Fibroblast of lung (primary cell): ENCODE measurements around the gene WDR49. TPM values are rescaled to one million over a fixed set of nuclear protein-coding genes. Genes with fewer than 3 reads are reported as not detected.

Experiments used
- DNase-seq, 2 donors: peaks; one replicate each; pipeline versions ENCODE4 v3.0.0 to v3.0.0-alpha.2; 2010; ENCODE audit warnings: low read depth in 2 of 2
- H2AFZ ChIP-seq: 2 replicates; pipeline ENCODE4 v1.5.1; 2012; ENCODE audit warnings: low read length, control low read depth, inconsistent platforms
- H3K27ac ChIP-seq: 2 replicates; pipeline ENCODE4 v1.5.1; 2011; ENCODE audit warnings: low read length, control low read depth; ENCODE audit not compliant: insufficient read depth
- H3K27me3 ChIP-seq: 2 replicates; pipeline ENCODE4 v1.5.1; 2011; ENCODE audit warnings: mild to moderate bottlenecking, low read length; ENCODE audit not compliant: control insufficient read depth, insufficient read depth
- H3K36me3 ChIP-seq: 2 replicates; pipeline ENCODE4 v1.5.1; 2011; ENCODE audit warnings: low read length; ENCODE audit not compliant: control insufficient read depth, insufficient read depth
- H3K4me1 ChIP-seq: 2 replicates; pipeline ENCODE4 v1.5.1; 2011; ENCODE audit warnings: low read length; ENCODE audit not compliant: control insufficient read depth, insufficient read depth; ENCODE audit errors: extremely low read depth
- H3K4me2 ChIP-seq: 2 replicates; pipeline ENCODE4 v1.5.1; 2011; ENCODE audit warnings: low read length, control low read depth; ENCODE audit not compliant: insufficient read depth; ENCODE audit errors: extremely low read depth
- H3K4me3 ChIP-seq, 4 experiments: fragments of 200-600 bp in 1 of 4; sonication (generic) in 1 of 4; replicated peaks in 1 of 4; 2 replicates each; pipeline ENCODE4 v1.5.1; 2011 to 2016; ENCODE audit warnings: low read length in 4 of 4, low read depth in 3 of 4, mild to moderate bottlenecking in 3 of 4, control low read depth in 2 of 4, inconsistent platforms in 1 of 4, mixed read lengths in 1 of 4; ENCODE audit not compliant: insufficient read depth in 1 of 4; ENCODE audit errors: control extremely low read depth in 1 of 4
- H3K79me2 ChIP-seq: 2 replicates; pipeline ENCODE4 v1.5.1; 2012; ENCODE audit warnings: mild to moderate bottlenecking, low read length, inconsistent platforms; ENCODE audit not compliant: control insufficient read depth, insufficient read depth
- H3K9ac ChIP-seq: 2 replicates; pipeline ENCODE4 v1.5.1; 2011; ENCODE audit warnings: mild to moderate bottlenecking, low read length, control low read depth; ENCODE audit not compliant: insufficient read depth
- H3K9me3 ChIP-seq: 2 replicates; pipeline ENCODE4 v1.5.1; 2012; ENCODE audit warnings: low read depth, low read length; ENCODE audit not compliant: control insufficient read depth, insufficient read depth
- H4K20me1 ChIP-seq: 2 replicates; pipeline ENCODE4 v1.5.1; 2011; ENCODE audit warnings: low read length; ENCODE audit not compliant: control insufficient read depth, insufficient read depth; ENCODE audit errors: extremely low read depth
- EZH2 ChIP-seq: IDR thresholded peaks from 2 replicates; pipeline ENCODE4 v1.5.1; 2012; ENCODE audit warnings: low read length, control low read depth, mild to moderate bottlenecking; ENCODE audit errors: missing control alignments
- polyA plus RNA-seq, 2 donors: library from polyadenylated mRNA; depleted of rRNA in 1 of 2; stranded (reverse) in 1 of 2; unstranded in 1 of 2; fragments of >200 nt; gene quantifications; 2 replicates each; pipeline ENCODE4 v1.2.1, GENCODE V29; 2011 to 2012; ENCODE audit warnings: missing spikeins in 1 of 2
- total RNA-seq: library from RNA; depleted of rRNA; stranded (reverse); fragments of >200 nt; gene quantifications from 2 replicates; pipeline ENCODE4 v1.2.1, GENCODE V29; 2014
- TF ChIP-seq, protein P1 (sequence below), 2 donors: IDR thresholded peaks in 1 of 2; conservative IDR thresholded peaks in 1 of 2; 1 replicate in 1 of 2; 2 replicates in 1 of 2; pipeline ENCODE4 v1.5.1; 2011 to 2012; ENCODE audit warnings: low read length in 2 of 2, control low read depth in 1 of 2, inconsistent platforms in 1 of 2, low read depth in 1 of 2, mild to moderate bottlenecking in 1 of 2

The WDR49 gene
- total and polyA plus RNA-seq, 2 donors (not counting 1 experiment from before 2014, with no cell fraction given): under 0.01 TPM; not detected in 1

DNA sequence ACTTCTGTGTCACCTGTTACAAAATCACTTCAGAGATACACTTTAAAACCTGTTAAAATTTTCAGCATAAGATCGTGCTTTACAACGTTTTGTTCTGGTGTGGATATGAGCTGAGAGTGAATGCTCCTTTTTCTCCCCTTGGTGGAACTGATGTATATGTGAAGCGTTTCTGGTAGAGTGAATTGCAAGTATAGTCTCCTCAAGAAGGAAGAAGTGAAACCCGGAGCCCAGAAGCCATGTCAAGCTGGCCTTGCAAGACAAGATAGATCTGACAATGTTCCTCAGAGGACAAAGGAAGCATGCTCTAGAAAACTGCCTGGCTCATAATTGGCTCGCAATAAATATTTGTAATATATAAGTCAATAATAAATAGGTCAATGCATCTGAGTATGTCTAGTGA lies 203.5 kb downstream of the WDR49 start:
- Histone ChIP-seq H3K79me2 (no peaks in the 10 kb centered on the region), H2AFZ (no peak overlapping the region), H3K27ac (no peak overlapping the region), H3K9me3 (no peaks in the 10 kb centered on the region), H3K4me1 (no peaks in the 10 kb centered on the region), H3K4me2 (no peak overlapping the region), H3K4me3 (no peak overlapping the region), H3K36me3 (no peaks in the 10 kb centered on the region), H3K9ac (no peak overlapping the region), H4K20me1 (no peaks in the 10 kb centered on the region), H3K27me3 (no peaks in the 10 kb centered on the region)
- DNase-seq: no peak
- no peak for TF ChIP-seq EZH2
- TF ChIP-seq, protein P1, sequence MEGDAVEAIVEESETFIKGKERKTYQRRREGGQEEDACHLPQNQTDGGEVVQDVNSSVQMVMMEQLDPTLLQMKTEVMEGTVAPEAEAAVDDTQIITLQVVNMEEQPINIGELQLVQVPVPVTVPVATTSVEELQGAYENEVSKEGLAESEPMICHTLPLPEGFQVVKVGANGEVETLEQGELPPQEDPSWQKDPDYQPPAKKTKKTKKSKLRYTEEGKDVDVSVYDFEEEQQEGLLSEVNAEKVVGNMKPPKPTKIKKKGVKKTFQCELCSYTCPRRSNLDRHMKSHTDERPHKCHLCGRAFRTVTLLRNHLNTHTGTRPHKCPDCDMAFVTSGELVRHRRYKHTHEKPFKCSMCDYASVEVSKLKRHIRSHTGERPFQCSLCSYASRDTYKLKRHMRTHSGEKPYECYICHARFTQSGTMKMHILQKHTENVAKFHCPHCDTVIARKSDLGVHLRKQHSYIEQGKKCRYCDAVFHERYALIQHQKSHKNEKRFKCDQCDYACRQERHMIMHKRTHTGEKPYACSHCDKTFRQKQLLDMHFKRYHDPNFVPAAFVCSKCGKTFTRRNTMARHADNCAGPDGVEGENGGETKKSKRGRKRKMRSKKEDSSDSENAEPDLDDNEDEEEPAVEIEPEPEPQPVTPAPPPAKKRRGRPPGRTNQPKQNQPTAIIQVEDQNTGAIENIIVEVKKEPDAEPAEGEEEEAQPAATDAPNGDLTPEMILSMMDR (conservative IDR thresholded peaks at IDR 0.05 in 1 of 2, IDR thresholded peaks at IDR 0.05 in 1 of 2; ENCODE audit: low read depth in 1 of 2, low read length in 2 of 2): no peak

DNA sequence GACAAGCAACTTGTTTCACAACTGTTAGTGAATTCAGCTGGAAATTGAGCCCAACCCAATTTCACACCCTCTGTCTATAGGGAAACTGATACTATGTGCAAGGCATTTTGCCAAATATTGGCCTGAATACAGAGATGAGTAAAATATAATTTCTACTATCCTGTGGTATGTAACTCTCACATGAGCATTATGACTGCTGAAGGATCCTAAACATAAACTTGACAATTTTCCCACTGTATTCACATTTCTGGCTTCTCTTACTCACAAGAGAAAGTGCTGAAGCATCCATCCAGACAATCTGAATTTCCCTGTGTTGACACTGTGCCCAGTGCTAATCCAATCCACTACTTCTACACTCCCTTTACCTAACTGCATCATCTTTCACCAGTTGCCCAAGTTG lies 208.3 kb downstream of the WDR49 start:
- Histone ChIP-seq H3K36me3 (no peaks in the 10 kb centered on the region), H4K20me1 (no peaks in the 10 kb centered on the region), H3K27ac (no peak overlapping the region), H2AFZ (no peak overlapping the region), H3K9ac (no peak overlapping the region), H3K4me2 (no peak overlapping the region), H3K4me1 (no peaks in the 10 kb centered on the region), H3K79me2 (no peaks in the 10 kb centered on the region), H3K9me3 (no peaks in the 10 kb centered on the region), H3K27me3 (no peaks in the 10 kb centered on the region), H3K4me3 (no peak overlapping the region)
- TF ChIP-seq, protein P1 (conservative IDR thresholded peaks at IDR 0.05 in 1 of 2, IDR thresholded peaks at IDR 0.05 in 1 of 2; ENCODE audit: low read depth in 1 of 2, low read length in 2 of 2): no peak
- TF ChIP-seq EZH2: no peak
- no peak for DNase-seq

DNA sequence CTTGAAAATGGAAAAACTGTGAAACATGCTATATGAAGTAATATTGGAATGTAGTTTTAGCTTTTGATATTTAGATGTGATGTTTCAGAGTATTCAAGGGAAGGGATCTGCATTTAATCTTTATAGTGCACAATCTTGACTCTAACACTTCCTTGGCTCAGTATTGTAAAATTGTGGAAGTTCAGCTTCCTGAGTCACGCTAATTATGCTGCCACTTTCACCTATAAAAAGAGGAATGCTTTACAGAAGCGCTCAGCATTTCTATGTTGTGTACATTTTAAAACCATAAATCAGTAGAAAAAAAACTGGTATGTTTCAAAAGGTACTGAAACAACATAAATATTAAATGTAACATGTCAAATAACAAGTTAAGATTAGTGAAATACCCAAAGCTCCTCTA lies 212.5 kb downstream of the WDR49 start:
- Histone ChIP-seq H3K4me2 (no peak overlapping the region), H3K27ac (no peak overlapping the region), H3K9ac (no peak overlapping the region), H3K4me1 (no peaks in the 10 kb centered on the region), H3K27me3 (no peaks in the 10 kb centered on the region), H3K9me3 (no peaks in the 10 kb centered on the region), H3K79me2 (no peaks in the 10 kb centered on the region), H3K36me3 (no peaks in the 10 kb centered on the region), H4K20me1 (no peaks in the 10 kb centered on the region), H3K4me3 (no peak overlapping the region), H2AFZ (no peak overlapping the region)
- TF ChIP-seq, protein P1 (conservative IDR thresholded peaks at IDR 0.05 in 1 of 2, IDR thresholded peaks at IDR 0.05 in 1 of 2; ENCODE audit: low read depth in 1 of 2, low read length in 2 of 2): no peak
- no peak for TF ChIP-seq EZH2
- DNase-seq: no peak
